Smooth muscle cell (in vitro differentiated cells): Measurements from ENCODE around the gene PPM1B. TPM values are rescaled to one million over a fixed set of nuclear protein-coding genes. Genes with fewer than 3 reads are reported as not detected.
"Not testable (repeated sequence)": the region's sequence is repeated elsewhere in the genome, so short reads cannot be mapped to it uniquely, and the experiment has no call there.

Source experiments
- DNase-seq: peaks from one replicate; lab custom pipeline; 2025; ENCODE audit not compliant: unreplicated experiment; lab: John Stamatoyannopoulos, UW
- H2AFZ ChIP-seq: fragments of 200-600 bp; sonication (generic); 2 replicates; pipeline ENCODE4 v1.6.0; 2016; ENCODE audit warnings: antibody characterized with exemption, low read depth, mild to moderate bottlenecking
- H3F3A ChIP-seq: fragments of 200-600 bp; sonication (generic); 2 replicates; pipeline ENCODE4 v1.6.0; 2017; ENCODE audit warnings: antibody characterized with exemption, low read depth
- H3K27ac ChIP-seq: fragments of 200-600 bp; sonication (generic); 2 replicates; pipeline ENCODE4 v1.5.1; 2016; ENCODE audit warnings: low read depth, mild to moderate bottlenecking
- H3K27me3 ChIP-seq: fragments of 200-600 bp; sonication (generic); 2 replicates; pipeline ENCODE4 v1.6.1; 2016; ENCODE audit warnings: low read depth, mild to moderate bottlenecking
- H3K36me3 ChIP-seq: fragments of 200-600 bp; sonication (generic); 2 replicates; pipeline ENCODE4 v1.5.1; 2016; ENCODE audit warnings: low read depth
- H3K4me1 ChIP-seq: fragments of 200-600 bp; sonication (generic); 2 replicates; pipeline ENCODE4 v1.5.1; 2016; ENCODE audit warnings: low read depth
- H3K4me2 ChIP-seq: fragments of 200-600 bp; sonication (generic); 2 replicates; pipeline ENCODE4 v1.6.0; 2016; ENCODE audit warnings: mild to moderate bottlenecking
- H3K4me3 ChIP-seq: fragments of 200-600 bp; sonication (generic); 2 replicates; pipeline ENCODE4 v1.5.1; 2016; ENCODE audit warnings: mild to moderate bottlenecking
- H3K79me2 ChIP-seq: fragments of 200-600 bp; sonication (generic); 2 replicates; pipeline ENCODE4 v1.6.0; 2016; ENCODE audit warnings: low read depth, mild to moderate bottlenecking
- H3K9ac ChIP-seq: fragments of 200-600 bp; sonication (generic); 2 replicates; pipeline ENCODE4 v1.6.0; 2016; ENCODE audit warnings: low read depth
- H3K9me3 ChIP-seq: fragments of 200-600 bp; sonication (generic); replicated peaks from 2 replicates; pipeline ENCODE4 v1.5.1; 2016; ENCODE audit warnings: low read depth
- H4K20me1 ChIP-seq: fragments of 200-600 bp; sonication (generic); 2 replicates; pipeline ENCODE4 v1.6.0; 2016; ENCODE audit warnings: low read depth
- CTCF ChIP-seq: fragments of 200-600 bp; sonication (generic); IDR thresholded peaks from 2 replicates; pipeline ENCODE4 v1.5.1; 2017; ENCODE audit warnings: borderline replicate concordance, mild to moderate bottlenecking, antibody characterized with exemption; ENCODE audit not compliant: insufficient read depth, poor library complexity, severe bottlenecking
- WGBS: methylation state at CpG from one replicate; pipeline ENCODE4 v1.1.7; 2016; ENCODE audit warnings: low lambda C conversion rate; 5-methylcytosine and 5-hydroxymethylcytosine counted together
- polyA plus RNA-seq: library from polyadenylated mRNA; unstranded; fragments of >200 nt; fragmentation: Nextera tagmentation; extraction: Ambion mirVana; gene quantifications from 2 replicates; pipeline ENCODE4 v1.2.1, GENCODE V29; 2016
- total RNA-seq: library from RNA; depleted of rRNA; stranded (reverse); fragments of >200 nt; gene quantifications from 2 replicates; pipeline ENCODE4 v1.2.3, GENCODE V29; 2014

Gene PPM1B
- total and polyA plus RNA-seq, 2 experiments from 2014 or later, result 20.8 to 27.0 TPM

GRCh38 chr2:44246436-44246835 is 77.8 kb downstream of the PPM1B start:
- H3K27ac ChIP-seq, result no peak overlapping the region
- H3K4me3 ChIP-seq, result no peak overlapping the region
- H4K20me1 ChIP-seq, result no peaks in the 10 kb centered on the region
- WGBS, result 76% methylated on average over 1 of the region's 1 CpG
- no peaks in the 10 kb centered on the region for H3K79me2 ChIP-seq
- no peaks in the 10 kb centered on the region for H3K36me3 ChIP-seq
- H3K9ac ChIP-seq, result no peak overlapping the region
- DNase-seq, result no peak
- no peaks in the 10 kb centered on the region for H3K9me3 ChIP-seq
- TF ChIP-seq CTCF, result no peak
- H2AFZ ChIP-seq, result no peak overlapping the region
- no peak overlapping the region for H3K4me2 ChIP-seq
- no peaks in the 10 kb centered on the region for H3K4me1 ChIP-seq
- no peaks in the 10 kb centered on the region for H3F3A ChIP-seq
- no peaks in the 10 kb centered on the region for H3K27me3 ChIP-seq

GRCh38 chr2:44246840-44247369 is 78.2 kb downstream of the PPM1B start:
- H3K4me2 ChIP-seq, result no peak overlapping the region
- no peak overlapping the region for H3K4me3 ChIP-seq
- no peak overlapping the region for H3K9ac ChIP-seq
- no peak for TF ChIP-seq CTCF
- H3K9me3 ChIP-seq, result no peaks in the 10 kb centered on the region
- no peak for DNase-seq
- H3K79me2 ChIP-seq, result no peaks in the 10 kb centered on the region
- no peaks in the 10 kb centered on the region for H3K27me3 ChIP-seq
- H3F3A ChIP-seq, result no peaks in the 10 kb centered on the region
- H3K27ac ChIP-seq, result no peak overlapping the region
- no peaks in the 10 kb centered on the region for H4K20me1 ChIP-seq
- H2AFZ ChIP-seq, result no peak overlapping the region
- no peaks in the 10 kb centered on the region for H3K4me1 ChIP-seq
- 86% methylated on average over 3 of the region's 3 CpGs for WGBS
- no peaks in the 10 kb centered on the region for H3K36me3 ChIP-seq

GRCh38 chr2:44247924-44248323 is 79.2 kb downstream of the PPM1B start:
- DNase-seq, result no peak
- H3K36me3 ChIP-seq, result no peaks in the 10 kb centered on the region
- no peak overlapping the region for H3K9ac ChIP-seq
- no peak overlapping the region for H3K4me3 ChIP-seq
- no peak overlapping the region for H2AFZ ChIP-seq
- WGBS, result 71% methylated on average over 3 of the region's 3 CpGs
- no peaks in the 10 kb centered on the region for H3K79me2 ChIP-seq
- no peaks in the 10 kb centered on the region for H3F3A ChIP-seq
- no peaks in the 10 kb centered on the region for H3K27me3 ChIP-seq
- H3K4me1 ChIP-seq, result no peaks in the 10 kb centered on the region
- H3K27ac ChIP-seq, result no peak overlapping the region
- TF ChIP-seq CTCF, result no peak
- no peaks in the 10 kb centered on the region for H3K9me3 ChIP-seq
- H4K20me1 ChIP-seq, result no peaks in the 10 kb centered on the region
- H3K4me2 ChIP-seq, result no peak overlapping the region

- WGBS, result 93% methylated on average over 6 of the region's 6 CpGs
- H3K36me3 ChIP-seq, H3K27ac ChIP-seq, H3F3A ChIP-seq, H4K20me1 ChIP-seq, H3K27me3 ChIP-seq, H3K4me3 ChIP-seq, H3K4me1 ChIP-seq, H3K4me2 ChIP-seq, H3K79me2 ChIP-seq, H3K9me3 ChIP-seq, DNase-seq, H3K9ac ChIP-seq, H2AFZ ChIP-seq: not testable (repeated sequence)
Observed at GRCh38 chr2:44249269-44249668, 80.6 kb downstream of the PPM1B start.
